ENCODE measurements around the gene PBX4. TPM values are rescaled to one million over a fixed set of nuclear protein-coding genes. Genes with fewer than 3 reads are reported as not detected.

The PBX4 gene
- total and polyA plus RNA-seq, 2 of the 8 experiments (the other 6 are each of a cell fraction or from before 2014, with no cell fraction given) = 3.4 to 3.8 TPM

DNA sequence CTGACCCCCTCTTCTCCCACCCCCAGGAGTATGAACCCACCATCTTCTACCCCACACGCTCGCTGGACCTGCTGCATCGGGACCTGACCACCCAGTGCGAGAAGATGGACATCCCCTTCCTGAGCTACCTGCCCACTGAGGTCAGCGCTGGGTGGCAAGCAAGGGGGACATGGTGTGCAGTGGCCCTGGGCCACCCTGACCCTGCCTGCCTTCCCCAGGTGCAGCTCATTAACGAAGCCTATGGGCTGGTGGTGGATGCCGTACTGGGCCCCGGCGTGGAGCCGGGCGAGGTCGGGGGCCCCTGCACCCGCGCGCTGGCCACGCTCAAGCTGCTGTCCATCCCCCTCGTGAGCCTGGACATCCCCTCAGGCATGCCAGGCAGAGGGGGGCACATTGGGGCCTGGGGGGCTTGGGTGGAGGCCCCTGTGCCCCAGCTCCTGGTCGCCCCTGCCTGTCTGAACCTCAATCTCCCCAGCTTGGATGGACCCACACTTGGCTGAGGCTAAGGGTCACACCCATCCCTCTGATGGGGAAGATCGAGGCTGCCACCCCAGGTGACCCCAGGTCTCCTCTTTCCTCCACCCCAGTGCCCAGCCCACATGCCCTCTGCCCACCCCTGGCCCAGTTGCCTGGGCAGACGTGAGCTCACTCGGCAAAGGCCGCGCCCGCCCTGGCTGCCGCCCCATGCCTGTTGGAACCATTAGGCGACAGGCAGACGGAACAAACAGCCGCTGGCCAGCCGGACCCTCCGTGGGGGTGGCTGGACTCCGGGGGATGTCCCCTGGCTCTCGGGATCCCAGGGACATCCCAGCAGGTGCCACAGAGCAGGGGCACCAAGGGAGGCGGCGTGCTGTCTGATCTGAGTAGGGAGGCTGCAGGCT, 82.9 kb downstream of the PBX4 start (continued):
- TF ChIP-seq CTBP2 (IDR thresholded peaks at IDR 0.05; ENCODE audit: borderline replicate concordance, insufficient read depth, insufficient read length, low read length) = no peak
- no peak; the same call in 1 of the 2 replicates for TF ChIP-seq POLR2AphosphoS5 (IDR thresholded peaks at IDR 0.05; ENCODE audit: low read depth, low read length)
- no peak for TF ChIP-seq CBX8 (IDR thresholded peaks at IDR 0.05; ENCODE audit: borderline replicate concordance, low read depth, low read length)
- no peak for TF ChIP-seq TAF1 (IDR thresholded peaks at IDR 0.05; ENCODE audit: low read depth, low read length)
- TF ChIP-seq TBP (IDR thresholded peaks at IDR 0.05; ENCODE audit: low read depth, low read length) = no peak
- TF ChIP-seq SAP30 (IDR thresholded peaks at IDR 0.05; ENCODE audit: insufficient read depth, insufficient replicate concordance, low read length) = no peak
